Effector CD8-positive, alpha-beta T cell (primary cell): ENCODE measurements around the gene SH3YL1.

Experiments used
- DNase-seq: peaks from one replicate; lab custom pipeline; 2025; lab: John Stamatoyannopoulos, UW
- total RNA-seq, 4 experiments: gene quantifications; one replicate each; lab custom pipeline; 2026; lab: John Stamatoyannopoulos, UW

The SH3YL1 gene, protein sequence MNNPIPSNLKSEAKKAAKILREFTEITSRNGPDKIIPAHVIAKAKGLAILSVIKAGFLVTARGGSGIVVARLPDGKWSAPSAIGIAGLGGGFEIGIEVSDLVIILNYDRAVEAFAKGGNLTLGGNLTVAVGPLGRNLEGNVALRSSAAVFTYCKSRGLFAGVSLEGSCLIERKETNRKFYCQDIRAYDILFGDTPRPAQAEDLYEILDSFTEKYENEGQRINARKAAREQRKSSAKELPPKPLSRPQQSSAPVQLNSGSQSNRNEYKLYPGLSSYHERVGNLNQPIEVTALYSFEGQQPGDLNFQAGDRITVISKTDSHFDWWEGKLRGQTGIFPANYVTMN
- 20.8 to 38.9 (median 27.7) reads per million in 4 experiments for total RNA-seq

- DNase-seq, result peak; percentile 51
Measured at GRCh38 chr2:263774-264492, at the start of gene SH3YL1. Gene SH3YL1, minus strand, starts transcription at chr2:264032. Its CDS starts 48 bp downstream, at chr2:263984.

DNA sequence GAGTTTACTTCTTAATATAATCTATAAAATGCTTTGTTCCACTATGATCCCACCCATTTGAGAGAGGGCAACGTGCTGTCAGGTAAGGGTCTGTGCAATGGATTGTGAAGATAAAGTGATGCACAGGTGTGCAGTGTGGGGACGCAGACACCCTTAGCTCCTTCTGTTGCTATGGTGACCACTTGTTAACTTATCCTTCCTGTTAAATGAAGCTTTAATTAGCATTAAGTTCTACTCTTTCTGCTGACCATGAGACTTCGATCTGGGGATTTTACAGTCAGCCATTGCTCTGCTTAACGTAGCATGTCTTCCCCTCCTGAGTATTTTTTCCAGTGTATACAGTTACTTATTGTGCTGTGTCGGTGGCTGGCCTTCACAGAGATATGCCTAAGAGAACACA lies 47.2 kb upstream of the SH3YL1 start:
- DNase-seq, result no peak

GRCh38 chr2:309954-310510 lies 46.2 kb upstream of the SH3YL1 start:
- no peak for DNase-seq

- no peak for DNase-seq
Measured at GRCh38 chr2:309148-309953, 45.5 kb upstream of the SH3YL1 start.

DNA sequence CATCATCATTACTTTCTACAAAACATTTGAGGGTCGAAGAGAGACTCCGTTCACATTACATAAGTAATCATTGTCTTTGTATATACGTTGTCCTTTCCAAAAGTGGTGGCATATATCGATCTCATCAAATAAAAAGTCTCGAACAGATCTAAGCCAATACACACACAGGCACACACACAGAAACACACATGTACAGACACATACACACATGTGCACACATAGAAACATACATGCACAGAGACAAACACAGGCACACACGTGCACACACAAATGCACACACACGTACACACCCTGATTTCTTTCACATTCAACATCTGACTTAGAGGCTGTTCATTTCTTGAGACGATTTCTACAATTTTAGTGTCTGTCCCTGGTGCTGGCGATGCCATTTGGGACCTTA lies 41.5 kb upstream of the SH3YL1 start:
- no peak for DNase-seq

DNA sequence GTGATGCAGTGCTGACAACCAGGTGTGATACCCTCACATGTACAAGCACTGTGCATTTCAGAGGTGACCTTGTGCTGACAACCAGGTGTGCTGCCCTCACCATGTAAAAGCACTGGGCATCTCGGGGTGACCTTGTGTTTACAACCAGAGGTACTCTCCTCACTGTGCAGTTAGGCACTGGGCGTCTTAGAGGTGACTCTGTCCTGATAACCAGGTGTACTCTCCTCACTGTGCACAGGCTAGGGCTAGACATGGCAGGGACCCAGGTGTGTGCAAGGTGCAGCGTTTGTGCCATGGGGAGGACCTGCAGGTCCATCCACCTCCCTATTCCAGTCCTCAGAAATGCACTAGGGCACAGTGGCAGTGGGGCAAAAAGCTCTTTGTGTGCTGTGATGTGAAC lies 32.5 kb upstream of the SH3YL1 start:
- DNase-seq, result no peak

- no peak for DNase-seq
Measured at GRCh38 chr2:295090-295489, 31.3 kb upstream of the SH3YL1 start.

- DNase-seq, result peak; percentile 36
Measured at GRCh38 chr2:290090-290722, 26.4 kb upstream of the SH3YL1 start.

- DNase-seq, result no peak
Measured at GRCh38 chr2:289362-290089, 25.7 kb upstream of the SH3YL1 start.

GRCh38 chr2:288758-289361 lies 25.0 kb upstream of the SH3YL1 start:
- DNase-seq, result no peak

DNA sequence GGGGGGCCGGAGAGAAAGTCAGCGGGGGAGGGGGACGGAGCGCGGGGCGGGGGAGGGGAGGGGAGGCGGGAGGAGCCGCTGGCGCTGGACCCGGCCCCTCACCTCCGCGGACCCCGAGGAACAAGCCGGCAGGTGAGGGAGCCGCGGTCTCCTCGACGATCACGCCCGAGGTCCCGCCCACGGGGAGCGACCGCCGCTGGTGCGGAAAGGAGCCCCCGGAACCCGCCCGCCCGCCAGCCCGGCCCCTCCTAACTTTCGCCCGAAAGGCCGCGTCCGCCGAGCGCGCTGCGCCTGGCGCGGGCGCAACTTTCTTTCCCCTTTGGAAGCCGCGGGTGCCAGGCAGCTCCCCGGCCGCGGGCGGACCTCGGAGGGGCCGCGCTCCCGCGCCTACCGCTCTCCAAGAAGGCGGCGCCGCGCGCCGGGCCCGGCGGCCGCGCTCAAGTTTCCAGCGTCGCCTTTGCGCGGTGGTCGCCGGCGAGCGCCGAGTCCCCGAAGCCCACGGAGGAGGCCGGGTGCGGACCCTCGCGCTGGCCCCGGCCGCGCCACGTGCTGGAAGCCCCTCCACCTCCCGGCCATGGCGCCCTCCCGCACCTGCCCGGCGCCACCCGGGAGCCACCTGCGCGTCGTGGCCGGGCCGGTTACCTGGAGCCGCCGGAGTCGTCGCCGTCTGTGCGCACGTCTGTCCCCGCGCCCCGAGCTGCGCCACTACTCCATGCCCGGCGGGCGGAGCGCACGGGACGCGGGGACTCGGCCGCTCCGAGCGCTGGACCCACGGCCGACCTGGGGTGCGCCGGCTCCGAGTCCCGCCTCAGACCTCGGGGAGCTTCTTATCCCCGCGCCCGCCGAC lies 24.3 kb upstream of the SH3YL1 start, which contains the start of gene ALKAL2:
TSS of gene ALKAL2 (minus strand) at position 181 of the 847 bp plus-strand sequence. CDS start 256 bp downstream, outside the sequence.
- no peak for DNase-seq

- no peak for DNase-seq
Measured at GRCh38 chr2:287471-287885, 23.6 kb upstream of the SH3YL1 start.

- DNase-seq, result no peak
Measured at GRCh38 chr2:286774-287392, 23.1 kb upstream of the SH3YL1 start.

- DNase-seq, result no peak
Measured at GRCh38 chr2:286035-286434, 22.2 kb upstream of the SH3YL1 start.

GRCh38 chr2:285531-285930 lies 21.7 kb upstream of the SH3YL1 start:
- DNase-seq, result no peak

GRCh38 chr2:284896-285492 lies 21.2 kb upstream of the SH3YL1 start:
- no peak for DNase-seq

DNA sequence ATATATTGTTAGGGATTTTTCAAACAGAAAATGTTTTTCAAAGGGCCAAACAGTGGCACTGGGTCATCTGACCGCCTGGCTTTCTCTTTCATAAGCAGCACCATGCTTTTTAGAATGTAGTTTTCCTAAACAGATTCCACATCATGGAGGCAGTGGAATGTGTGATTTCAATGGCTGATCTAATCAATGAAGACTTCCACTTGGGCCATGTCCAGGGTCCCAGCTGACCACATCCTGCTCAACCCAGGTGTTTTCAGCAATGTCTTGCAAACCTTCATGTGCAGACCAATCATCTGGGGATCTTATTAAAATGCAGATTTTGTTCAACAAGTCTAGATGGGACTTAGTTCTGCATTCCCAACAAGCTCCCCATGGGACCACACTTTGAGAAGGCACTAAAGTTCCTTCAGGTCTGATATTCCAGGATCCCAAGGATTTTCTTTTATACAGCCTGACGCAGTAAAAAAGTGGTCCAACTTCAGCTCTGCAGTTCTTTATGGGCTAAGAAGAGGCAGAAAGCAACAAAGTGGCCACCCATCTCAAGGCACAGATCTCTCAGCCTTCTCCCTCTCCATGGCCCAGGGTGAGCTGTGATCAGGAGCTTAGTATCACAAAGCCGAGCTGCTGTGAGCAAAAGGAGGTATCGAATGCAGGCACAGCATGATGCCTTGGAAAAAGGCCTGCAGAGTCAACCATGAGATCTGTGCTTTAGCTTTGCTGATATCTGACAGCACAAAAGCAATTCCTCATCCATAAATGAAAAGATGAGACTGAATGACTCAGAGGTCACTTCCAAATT lies 20.4 kb upstream of the SH3YL1 start:
- DNase-seq, result no peak
